ENCODE results near the gene THAP8.

The THAP8 gene

GRCh38 chr19:36054119-36054732, at the start of gene THAP8 (continued):
- TF ChIP-seq ZNF311 (tag by site-specific recombination; IDR thresholded peaks at IDR 0.05; ENCODE audit: borderline replicate concordance) (no peak), ZNF639 (tag by site-specific recombination; IDR thresholded peaks at IDR 0.05) (peak; percentile 81), ZNF76 (tag by site-specific recombination; IDR thresholded peaks at IDR 0.05; ENCODE audit: borderline replicate concordance, low read depth) (peak; percentile 87), ZEB2 (tag by site-specific recombination; IDR thresholded peaks at IDR 0.05) (peak; percentile 97), ZNF660 (tag by site-specific recombination; IDR thresholded peaks at IDR 0.05) (peak; percentile 54), ZFP69B (tag by site-specific recombination; IDR thresholded peaks at IDR 0.05) (peak; percentile 86), GLIS1 (tag by site-specific recombination; IDR thresholded peaks at IDR 0.05) (peak; percentile 93), ZNF140 (tag by site-specific recombination; IDR thresholded peaks at IDR 0.05) (no peak), ZNF174 (tag by site-specific recombination; IDR thresholded peaks at IDR 0.05) (no peak), ZIC2 (tag by site-specific recombination; IDR thresholded peaks at IDR 0.05) (peak; percentile 98), ZNF341 (tag by site-specific recombination; IDR thresholded peaks at IDR 0.05; ENCODE audit: low read depth) (no peak), ZNF221 (tag by site-specific recombination; IDR thresholded peaks at IDR 0.05; ENCODE audit: borderline replicate concordance) (no peak; the same call in 1 of the 2 replicates), KLF9 (tag by site-specific recombination; IDR thresholded peaks at IDR 0.05; ENCODE audit: low read depth) (peak; percentile 98), SCRT2 (tag by site-specific recombination; IDR thresholded peaks at IDR 0.05) (peak; percentile 98), ZFP37 (tag by site-specific recombination; IDR thresholded peaks at IDR 0.05) (peak; percentile 95), ZNF18 (tag by site-specific recombination; IDR thresholded peaks at IDR 0.05) (no peak), ZNF473 (tag by site-specific recombination; IDR thresholded peaks at IDR 0.05) (no peak), KLF16 (tag by site-specific recombination; IDR thresholded peaks at IDR 0.05) (peak; percentile 99), TRIM28 (IDR thresholded peaks at IDR 0.05; ENCODE audit: borderline replicate concordance, low read length) (peak; percentile 77), ZNF548 (tag by site-specific recombination; IDR thresholded peaks at IDR 0.05) (peak; percentile 100), ZSCAN5A (tag by site-specific recombination; IDR thresholded peaks at IDR 0.05) (peak; percentile 99), KLF7 (tag by site-specific recombination; IDR thresholded peaks at IDR 0.05; ENCODE audit: borderline replicate concordance) (peak; percentile 90)
- TF ChIP-seq, protein P1, sequence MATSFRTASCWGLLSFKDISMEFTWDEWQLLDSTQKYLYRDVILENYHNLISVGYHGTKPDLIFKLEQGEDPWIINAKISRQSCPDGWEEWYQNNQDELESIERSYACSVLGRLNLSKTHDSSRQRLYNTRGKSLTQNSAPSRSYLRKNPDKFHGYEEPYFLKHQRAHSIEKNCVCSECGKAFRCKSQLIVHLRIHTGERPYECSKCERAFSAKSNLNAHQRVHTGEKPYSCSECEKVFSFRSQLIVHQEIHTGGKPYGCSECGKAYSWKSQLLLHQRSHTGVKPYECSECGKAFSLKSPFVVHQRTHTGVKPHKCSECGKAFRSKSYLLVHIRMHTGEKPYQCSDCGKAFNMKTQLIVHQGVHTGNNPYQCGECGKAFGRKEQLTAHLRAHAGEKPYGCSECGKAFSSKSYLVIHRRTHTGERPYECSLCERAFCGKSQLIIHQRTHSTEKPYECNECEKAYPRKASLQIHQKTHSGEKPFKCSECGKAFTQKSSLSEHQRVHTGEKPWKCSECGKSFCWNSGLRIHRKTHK (tag by site-specific recombination; IDR thresholded peaks at IDR 0.05) = no peak
- TF ChIP-seq, protein P2, sequence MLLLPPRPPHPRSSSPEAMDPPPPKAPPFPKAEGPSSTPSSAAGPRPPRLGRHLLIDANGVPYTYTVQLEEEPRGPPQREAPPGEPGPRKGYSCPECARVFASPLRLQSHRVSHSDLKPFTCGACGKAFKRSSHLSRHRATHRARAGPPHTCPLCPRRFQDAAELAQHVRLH (tag by site-specific recombination; IDR thresholded peaks at IDR 0.05) = peak; percentile 82; the same call in 1 of the 2 replicates
- TF ChIP-seq, protein P3, sequence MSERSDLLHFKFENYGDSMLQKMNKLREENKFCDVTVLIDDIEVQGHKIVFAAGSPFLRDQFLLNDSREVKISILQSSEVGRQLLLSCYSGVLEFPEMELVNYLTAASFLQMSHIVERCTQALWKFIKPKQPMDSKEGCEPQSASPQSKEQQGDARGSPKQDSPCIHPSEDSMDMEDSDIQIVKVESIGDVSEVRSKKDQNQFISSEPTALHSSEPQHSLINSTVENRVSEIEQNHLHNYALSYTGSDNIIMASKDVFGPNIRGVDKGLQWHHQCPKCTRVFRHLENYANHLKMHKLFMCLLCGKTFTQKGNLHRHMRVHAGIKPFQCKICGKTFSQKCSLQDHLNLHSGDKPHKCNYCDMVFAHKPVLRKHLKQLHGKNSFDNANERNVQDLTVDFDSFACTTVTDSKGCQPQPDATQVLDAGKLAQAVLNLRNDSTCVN (tag by site-specific recombination; optimal IDR thresholded peaks at IDR 0.05) = peak; percentile 87
- TF ChIP-seq, protein P4, sequence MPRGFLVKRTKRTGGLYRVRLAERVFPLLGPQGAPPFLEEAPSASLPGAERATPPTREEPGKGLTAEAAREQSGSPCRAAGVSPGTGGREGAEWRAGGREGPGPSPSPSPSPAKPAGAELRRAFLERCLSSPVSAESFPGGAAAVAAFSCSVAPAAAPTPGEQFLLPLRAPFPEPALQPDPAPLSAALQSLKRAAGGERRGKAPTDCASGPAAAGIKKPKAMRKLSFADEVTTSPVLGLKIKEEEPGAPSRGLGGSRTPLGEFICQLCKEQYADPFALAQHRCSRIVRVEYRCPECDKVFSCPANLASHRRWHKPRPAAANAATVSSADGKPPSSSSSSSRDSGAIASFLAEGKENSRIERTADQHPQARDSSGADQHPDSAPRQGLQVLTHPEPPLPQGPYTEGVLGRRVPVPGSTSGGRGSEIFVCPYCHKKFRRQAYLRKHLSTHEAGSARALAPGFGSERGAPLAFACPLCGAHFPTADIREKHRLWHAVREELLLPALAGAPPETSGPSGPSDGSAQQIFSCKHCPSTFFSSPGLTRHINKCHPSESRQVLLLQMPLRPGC (tag by site-specific recombination; IDR thresholded peaks at IDR 0.05) = peak; percentile 92
- TF ChIP-seq, protein P5, sequence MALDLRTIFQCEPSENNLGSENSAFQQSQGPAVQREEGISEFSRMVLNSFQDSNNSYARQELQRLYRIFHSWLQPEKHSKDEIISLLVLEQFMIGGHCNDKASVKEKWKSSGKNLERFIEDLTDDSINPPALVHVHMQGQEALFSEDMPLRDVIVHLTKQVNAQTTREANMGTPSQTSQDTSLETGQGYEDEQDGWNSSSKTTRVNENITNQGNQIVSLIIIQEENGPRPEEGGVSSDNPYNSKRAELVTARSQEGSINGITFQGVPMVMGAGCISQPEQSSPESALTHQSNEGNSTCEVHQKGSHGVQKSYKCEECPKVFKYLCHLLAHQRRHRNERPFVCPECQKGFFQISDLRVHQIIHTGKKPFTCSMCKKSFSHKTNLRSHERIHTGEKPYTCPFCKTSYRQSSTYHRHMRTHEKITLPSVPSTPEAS (tag by site-specific recombination; IDR thresholded peaks at IDR 0.05) = peak; percentile 40; the same call in 1 of the 2 replicates
- TF ChIP-seq, protein P6, sequence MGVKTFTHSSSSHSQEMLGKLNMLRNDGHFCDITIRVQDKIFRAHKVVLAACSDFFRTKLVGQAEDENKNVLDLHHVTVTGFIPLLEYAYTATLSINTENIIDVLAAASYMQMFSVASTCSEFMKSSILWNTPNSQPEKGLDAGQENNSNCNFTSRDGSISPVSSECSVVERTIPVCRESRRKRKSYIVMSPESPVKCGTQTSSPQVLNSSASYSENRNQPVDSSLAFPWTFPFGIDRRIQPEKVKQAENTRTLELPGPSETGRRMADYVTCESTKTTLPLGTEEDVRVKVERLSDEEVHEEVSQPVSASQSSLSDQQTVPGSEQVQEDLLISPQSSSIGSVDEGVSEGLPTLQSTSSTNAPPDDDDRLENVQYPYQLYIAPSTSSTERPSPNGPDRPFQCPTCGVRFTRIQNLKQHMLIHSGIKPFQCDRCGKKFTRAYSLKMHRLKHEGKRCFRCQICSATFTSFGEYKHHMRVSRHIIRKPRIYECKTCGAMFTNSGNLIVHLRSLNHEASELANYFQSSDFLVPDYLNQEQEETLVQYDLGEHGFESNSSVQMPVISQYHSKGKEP (tag by site-specific recombination; IDR thresholded peaks at IDR 0.05) = no peak; the same call in 1 of the 2 replicates

Data from HEK293 (cell line).